OCI-LY7 (cell line): ENCODE measurements around the gene ABHD12. TPM values are rescaled to one million over a fixed set of nuclear protein-coding genes. Genes with fewer than 3 reads are reported as not detected.

Experiments
- BruUV-seq: library from RNA; stranded (reverse); fragments of 400-500 nt; replicated peaks from 2 replicates; lab custom pipeline; 2021; lab: Mats Ljungman, UMichigan
- CTCF ChIA-PET: fragments of 300-600 bp; sonication (Branson Sonifier 250); formaldehyde crosslinking; loops from one replicate; lab custom pipeline; 2022; ENCODE audit warnings: antibody characterized with exemption; ENCODE audit not compliant: unreplicated experiment; lab: Charles Lee
- POLR2A ChIA-PET: fragments of 300-600 bp; sonication (Branson Sonifier 250); formaldehyde crosslinking; loops from one replicate; lab custom pipeline; 2022; ENCODE audit warnings: antibody characterized with exemption; lab: Charles Lee
- DNase-seq: peaks from one replicate; pipeline ENCODE4 v3.0.0-alpha.2; 2015; ENCODE audit warnings: low spot score
- H2AFZ ChIP-seq: fragments of 200-600 bp; sonication (generic), shearing (Covaris generic); 2 replicates; pipeline ENCODE4 v1.6.1; 2014; ENCODE audit warnings: mild to moderate bottlenecking, antibody characterized with exemption, low read length, moderate library complexity
- H3K27ac ChIP-seq: fragments of 200-600 bp; sonication (generic); 2 replicates; pipeline ENCODE4 v1.5.1; 2014; ENCODE audit warnings: mixed run types, low read depth, mild to moderate bottlenecking, moderate library complexity, low read length, inconsistent platforms; ENCODE audit not compliant: poor library complexity, severe bottlenecking
- H3K36me3 ChIP-seq: fragments of 200-600 bp; sonication (generic); 2 replicates; pipeline ENCODE4 v1.6.1; 2014; ENCODE audit warnings: mild to moderate bottlenecking, antibody characterized with exemption, low read length, moderate library complexity, mixed read lengths; ENCODE audit not compliant: insufficient read depth
- H3K4me1 ChIP-seq: fragments of 200-600 bp; sonication (generic); 2 replicates; pipeline ENCODE4 v1.5.1; 2014; ENCODE audit warnings: mild to moderate bottlenecking, low read length; ENCODE audit not compliant: insufficient read depth, poor library complexity, severe bottlenecking
- H3K4me2 ChIP-seq: fragments of 200-600 bp; sonication (generic); 2 replicates; pipeline ENCODE4 v1.6.1; 2014; ENCODE audit warnings: mild to moderate bottlenecking, low read length
- H3K4me3 ChIP-seq: fragments of 200-600 bp; sonication (generic); 2 replicates; pipeline ENCODE4 v1.5.1; 2014; ENCODE audit warnings: mild to moderate bottlenecking, low read depth, low read length; ENCODE audit not compliant: poor library complexity, severe bottlenecking
- H3K79me2 ChIP-seq: fragments of 200-600 bp; sonication (generic); 2 replicates; pipeline ENCODE4 v1.6.1; 2016; ENCODE audit warnings: low read depth, mild to moderate bottlenecking, low read length, moderate library complexity, mixed read lengths; ENCODE audit not compliant: insufficient read depth
- H3K9me2 ChIP-seq: fragments of 200-600 bp; sonication (generic); 2 replicates; pipeline ENCODE4 v1.6.1; 2016; ENCODE audit warnings: mild to moderate bottlenecking, low read length, mixed read lengths; ENCODE audit not compliant: insufficient read depth
- H3K9me3 ChIP-seq: fragments of 200-600 bp; sonication (generic); 2 replicates; pipeline ENCODE4 v1.6.1; 2014; ENCODE audit warnings: mild to moderate bottlenecking, mixed run types, low read length, mixed read lengths
- H4K20me1 ChIP-seq: fragments of 200-600 bp; sonication (generic); 2 replicates; pipeline ENCODE4 v1.6.1; 2014; ENCODE audit warnings: mild to moderate bottlenecking, antibody characterized with exemption, low read length, moderate library complexity, mixed read lengths; ENCODE audit not compliant: insufficient read depth
- CTCF ChIP-seq: fragments of 200-600 bp; sonication (generic); conservative IDR thresholded peaks from 2 replicates; pipeline ENCODE4 v1.5.1; 2014; ENCODE audit warnings: mild to moderate bottlenecking, antibody characterized with exemption, low read length, moderate library complexity, mixed read lengths
- EZH2phosphoT487 ChIP-seq: fragments of 200-600 bp; sonication (generic); IDR thresholded peaks from 2 replicates; pipeline ENCODE4 v1.6.1; 2018; ENCODE audit warnings: low read depth, borderline replicate concordance, mild to moderate bottlenecking, mixed run types, antibody characterized with exemption, low read length, moderate library complexity, mixed read lengths
- intact Hi-C: fragments of 100-400 bp; cut with micrococcal nuclease; formaldehyde crosslinking; loops from one replicate; pipeline ENCODE4 v1.10.0; 2022; ENCODE audit not compliant: unreplicated experiment
- total RNA-seq, 2 experiments: library from RNA; depleted of rRNA in 1 of 2; stranded (reverse); fragments of >200 nt in 1 of 2; shearing (Covaris generic) in 1 of 2; gene quantifications; 2 replicates each; pipeline ENCODE4 v1.2.3, GENCODE V29; 2014 to 2022

Gene ABHD12
- total RNA-seq, 2 experiments from 2014 or later, result 10.6 to 12.9 TPM

- Histone ChIP-seq H3K79me2 (no peaks in the 10 kb centered on the region), H3K9me3 (no peaks in the 10 kb centered on the region), H3K27ac (peak overlapping the region; percentile 86), H3K4me1 (peaks cover 38% of the 10 kb centered on the region), H3K36me3 (no peaks in the 10 kb centered on the region), H3K4me3 (no peak overlapping the region), H2AFZ (no peak overlapping the region), H3K9me2 (no peaks in the 10 kb centered on the region), H4K20me1 (no peaks in the 10 kb centered on the region), H3K4me2 (peak overlapping the region; percentile 79)
- no peak for DNase-seq
- TF ChIP-seq EZH2phosphoT487, result no peak
- TF ChIP-seq CTCF, result no peak
- intact Hi-C loops, result loop anchor here (1.0 to 2.0 kb wide), 2 partner anchors 37 to 73 kb away; partner anchors contain the start of gene ABHD12
- CTCF ChIA-PET, result no interaction called here
- no TSS peak for BruUV-seq
- POLR2A ChIA-PET, result no interaction called here
Measured at GRCh38 chr20:25317351-25318075, 73.1 kb downstream of the ABHD12 start.

GRCh38 chr20:25316506-25317190 is 74.0 kb downstream of the ABHD12 start:
- intact Hi-C loops, result no loop called here
- no peak overlapping the region for H3K4me2 ChIP-seq
- no peaks in the 10 kb centered on the region for H3K36me3 ChIP-seq
- ChIA-PET POLR2A (no interaction called here), CTCF (no interaction called here)
- H2AFZ ChIP-seq, result no peak overlapping the region
- H3K4me1 ChIP-seq, result peaks cover 38% of the 10 kb centered on the region
- no peak overlapping the region for H3K4me3 ChIP-seq
- TF ChIP-seq EZH2phosphoT487 (no peak), CTCF (no peak)
- no peaks in the 10 kb centered on the region for H3K9me3 ChIP-seq
- no peaks in the 10 kb centered on the region for H3K79me2 ChIP-seq
- H3K9me2 ChIP-seq, result no peaks in the 10 kb centered on the region
- no peaks in the 10 kb centered on the region for H4K20me1 ChIP-seq
- no peak overlapping the region for H3K27ac ChIP-seq
- no TSS peak for BruUV-seq
- no peak for DNase-seq
